ENCODE measurements around the gene RAB20. TPM values are rescaled to one million over a fixed set of nuclear protein-coding genes. Genes with fewer than 3 reads are reported as not detected.

The RAB20 gene
- total RNA-seq, 1 experiment from 2014 or later, result 7.9 TPM

DNA sequence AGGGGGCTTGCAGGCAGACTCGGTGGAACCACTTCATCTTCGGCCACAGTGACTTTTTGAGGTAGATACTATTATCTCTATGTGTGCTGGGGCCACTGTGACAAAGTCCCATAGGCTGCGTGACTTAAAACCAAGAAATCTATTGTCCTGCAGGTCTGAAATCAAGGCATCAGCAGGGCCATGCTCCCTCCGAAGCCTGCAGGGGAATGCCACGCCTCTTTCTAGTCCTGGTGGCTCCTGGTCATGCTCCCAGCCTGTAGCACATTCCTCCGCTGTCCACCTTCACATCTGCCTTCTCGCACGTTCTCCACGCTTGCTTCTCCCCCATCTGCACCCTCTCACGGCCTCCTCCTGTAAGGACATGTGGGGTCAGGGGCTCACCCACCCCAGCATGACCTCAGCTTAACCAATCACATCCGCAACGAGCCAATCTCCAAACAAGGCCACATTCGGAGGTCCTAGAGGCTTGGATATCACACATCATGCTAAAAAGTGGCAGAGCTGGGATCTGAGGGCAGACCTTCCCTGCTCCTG is 21.0 kb upstream of the RAB20 start:
- no peak for DNase-seq (ENCODE audit: low read depth, low spot score)
- Histone ChIP-seq H3K4me1 (ENCODE audit: control insufficient read depth, insufficient read depth, low read length) (no peaks in the 10 kb centered on the region), H3K27me3 (ENCODE audit: control insufficient read depth, insufficient read depth, low read length) (no peaks in the 10 kb centered on the region), H3K4me3 (ENCODE audit: low read depth in 2 of 2, low read length in 2 of 2) (no peak overlapping the region), H3K36me3 (ENCODE audit: control insufficient read depth, insufficient read depth, low read length) (no peaks in the 10 kb centered on the region), H3K27ac (ENCODE audit: low read length) (no peak overlapping the region), H3K9me3 (ENCODE audit: control insufficient read depth, insufficient read depth, low read depth, low read length) (no peaks in the 10 kb centered on the region)
- BruUV-seq (replicated peaks), result no TSS peak
- intact Hi-C loops (cut with micrococcal nuclease; ENCODE audit: unreplicated experiment), result no loop called here
- ChIA-PET POLR2A (no interaction called here), CTCF (no interaction called here)
- TF ChIP-seq, protein P1, sequence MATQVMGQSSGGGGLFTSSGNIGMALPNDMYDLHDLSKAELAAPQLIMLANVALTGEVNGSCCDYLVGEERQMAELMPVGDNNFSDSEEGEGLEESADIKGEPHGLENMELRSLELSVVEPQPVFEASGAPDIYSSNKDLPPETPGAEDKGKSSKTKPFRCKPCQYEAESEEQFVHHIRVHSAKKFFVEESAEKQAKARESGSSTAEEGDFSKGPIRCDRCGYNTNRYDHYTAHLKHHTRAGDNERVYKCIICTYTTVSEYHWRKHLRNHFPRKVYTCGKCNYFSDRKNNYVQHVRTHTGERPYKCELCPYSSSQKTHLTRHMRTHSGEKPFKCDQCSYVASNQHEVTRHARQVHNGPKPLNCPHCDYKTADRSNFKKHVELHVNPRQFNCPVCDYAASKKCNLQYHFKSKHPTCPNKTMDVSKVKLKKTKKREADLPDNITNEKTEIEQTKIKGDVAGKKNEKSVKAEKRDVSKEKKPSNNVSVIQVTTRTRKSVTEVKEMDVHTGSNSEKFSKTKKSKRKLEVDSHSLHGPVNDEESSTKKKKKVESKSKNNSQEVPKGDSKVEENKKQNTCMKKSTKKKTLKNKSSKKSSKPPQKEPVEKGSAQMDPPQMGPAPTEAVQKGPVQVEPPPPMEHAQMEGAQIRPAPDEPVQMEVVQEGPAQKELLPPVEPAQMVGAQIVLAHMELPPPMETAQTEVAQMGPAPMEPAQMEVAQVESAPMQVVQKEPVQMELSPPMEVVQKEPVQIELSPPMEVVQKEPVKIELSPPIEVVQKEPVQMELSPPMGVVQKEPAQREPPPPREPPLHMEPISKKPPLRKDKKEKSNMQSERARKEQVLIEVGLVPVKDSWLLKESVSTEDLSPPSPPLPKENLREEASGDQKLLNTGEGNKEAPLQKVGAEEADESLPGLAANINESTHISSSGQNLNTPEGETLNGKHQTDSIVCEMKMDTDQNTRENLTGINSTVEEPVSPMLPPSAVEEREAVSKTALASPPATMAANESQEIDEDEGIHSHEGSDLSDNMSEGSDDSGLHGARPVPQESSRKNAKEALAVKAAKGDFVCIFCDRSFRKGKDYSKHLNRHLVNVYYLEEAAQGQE (IDR thresholded peaks at IDR 0.05; ENCODE audit: insufficient read depth in 1 of 2, low read depth in 2 of 2, low read length in 1 of 2), result no peak
- TF ChIP-seq, protein P2, sequence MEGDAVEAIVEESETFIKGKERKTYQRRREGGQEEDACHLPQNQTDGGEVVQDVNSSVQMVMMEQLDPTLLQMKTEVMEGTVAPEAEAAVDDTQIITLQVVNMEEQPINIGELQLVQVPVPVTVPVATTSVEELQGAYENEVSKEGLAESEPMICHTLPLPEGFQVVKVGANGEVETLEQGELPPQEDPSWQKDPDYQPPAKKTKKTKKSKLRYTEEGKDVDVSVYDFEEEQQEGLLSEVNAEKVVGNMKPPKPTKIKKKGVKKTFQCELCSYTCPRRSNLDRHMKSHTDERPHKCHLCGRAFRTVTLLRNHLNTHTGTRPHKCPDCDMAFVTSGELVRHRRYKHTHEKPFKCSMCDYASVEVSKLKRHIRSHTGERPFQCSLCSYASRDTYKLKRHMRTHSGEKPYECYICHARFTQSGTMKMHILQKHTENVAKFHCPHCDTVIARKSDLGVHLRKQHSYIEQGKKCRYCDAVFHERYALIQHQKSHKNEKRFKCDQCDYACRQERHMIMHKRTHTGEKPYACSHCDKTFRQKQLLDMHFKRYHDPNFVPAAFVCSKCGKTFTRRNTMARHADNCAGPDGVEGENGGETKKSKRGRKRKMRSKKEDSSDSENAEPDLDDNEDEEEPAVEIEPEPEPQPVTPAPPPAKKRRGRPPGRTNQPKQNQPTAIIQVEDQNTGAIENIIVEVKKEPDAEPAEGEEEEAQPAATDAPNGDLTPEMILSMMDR (IDR thresholded peaks at IDR 0.05), result no peak
- TF ChIP-seq TCF7L2 (IDR thresholded peaks at IDR 0.05; ENCODE audit: low read depth, low read length) (no peak), SIN3A (IDR thresholded peaks at IDR 0.05; ENCODE audit: borderline replicate concordance, insufficient read depth, low read depth, low read length) (no peak), POLR2AphosphoS5 (IDR thresholded peaks at IDR 0.05; ENCODE audit: low read depth, low read length) (no peak)
- in situ Hi-C loops (cut with HindIII; ENCODE audit: low pct_unique_long_range_greater_than_20kb, low sequenced_read_pairs), result no loop called here
- ATAC-seq, result no peak

DNA sequence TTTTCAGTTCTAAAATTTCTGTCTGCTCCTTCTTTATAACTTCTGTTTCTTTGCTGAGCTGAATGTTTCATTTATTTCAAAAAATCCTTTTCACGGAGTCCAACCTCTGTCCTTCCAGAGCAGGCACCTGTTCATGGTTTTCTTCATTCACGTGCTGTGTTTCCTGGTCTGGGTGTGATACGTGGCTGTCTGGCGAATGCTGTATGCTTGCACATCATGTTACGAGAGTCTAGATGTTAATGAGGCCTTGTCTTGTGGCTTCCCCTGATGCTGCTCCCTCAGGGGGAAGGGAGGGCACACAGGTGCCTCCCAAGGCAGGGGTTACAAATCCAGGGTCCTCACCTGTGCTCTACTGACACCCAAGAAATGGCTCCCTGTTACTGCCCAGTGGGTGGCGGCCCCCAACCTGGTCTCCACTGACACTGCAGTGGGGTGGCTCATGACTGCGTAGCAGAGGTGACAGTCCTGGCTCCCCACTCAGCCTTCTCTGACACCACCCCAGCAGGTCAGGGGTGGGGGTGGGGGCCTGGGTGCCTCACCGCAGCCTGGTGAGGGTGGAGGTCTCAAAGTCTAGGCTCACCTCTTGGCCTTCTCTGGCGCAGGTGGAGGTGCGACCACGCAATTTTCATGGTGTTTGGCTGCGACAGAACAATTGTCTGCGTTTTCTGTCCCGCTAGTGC is 20.1 kb upstream of the RAB20 start:
- intact Hi-C loops (cut with micrococcal nuclease; ENCODE audit: unreplicated experiment) (no loop called here), in situ Hi-C loops (cut with HindIII; ENCODE audit: low pct_unique_long_range_greater_than_20kb, low sequenced_read_pairs) (no loop called here)
- ChIA-PET CTCF (no interaction called here), POLR2A (no interaction called here)
- H3K4me1 ChIP-seq (ENCODE audit: control insufficient read depth, insufficient read depth, low read length), result no peaks in the 10 kb centered on the region
- H3K27me3 ChIP-seq (ENCODE audit: control insufficient read depth, insufficient read depth, low read length), result no peaks in the 10 kb centered on the region
- ATAC-seq (no peak), DNase-seq (ENCODE audit: low read depth, low spot score) (no peak)
- no peak overlapping the region for H3K27ac ChIP-seq (ENCODE audit: low read length)
- no peaks in the 10 kb centered on the region for H3K9me3 ChIP-seq (ENCODE audit: control insufficient read depth, insufficient read depth, low read depth, low read length)
- H3K36me3 ChIP-seq (ENCODE audit: control insufficient read depth, insufficient read depth, low read length), result no peaks in the 10 kb centered on the region
- no TSS peak for BruUV-seq (replicated peaks)
- TF ChIP-seq SIN3A (IDR thresholded peaks at IDR 0.05; ENCODE audit: borderline replicate concordance, insufficient read depth, low read depth, low read length) (no peak), POLR2AphosphoS5 (IDR thresholded peaks at IDR 0.05; ENCODE audit: low read depth, low read length) (no peak), TCF7L2 (IDR thresholded peaks at IDR 0.05; ENCODE audit: low read depth, low read length) (no peak)
- TF ChIP-seq, protein P1 (IDR thresholded peaks at IDR 0.05; ENCODE audit: insufficient read depth in 1 of 2, low read depth in 2 of 2, low read length in 1 of 2), result no peak
- TF ChIP-seq, protein P2 (IDR thresholded peaks at IDR 0.05), result no peak
- H3K4me3 ChIP-seq (ENCODE audit: low read depth in 2 of 2, low read length in 2 of 2), result no peak overlapping the region
